ENCODE measurements around the gene NR3C1.

NR3C1 gene

DNA sequence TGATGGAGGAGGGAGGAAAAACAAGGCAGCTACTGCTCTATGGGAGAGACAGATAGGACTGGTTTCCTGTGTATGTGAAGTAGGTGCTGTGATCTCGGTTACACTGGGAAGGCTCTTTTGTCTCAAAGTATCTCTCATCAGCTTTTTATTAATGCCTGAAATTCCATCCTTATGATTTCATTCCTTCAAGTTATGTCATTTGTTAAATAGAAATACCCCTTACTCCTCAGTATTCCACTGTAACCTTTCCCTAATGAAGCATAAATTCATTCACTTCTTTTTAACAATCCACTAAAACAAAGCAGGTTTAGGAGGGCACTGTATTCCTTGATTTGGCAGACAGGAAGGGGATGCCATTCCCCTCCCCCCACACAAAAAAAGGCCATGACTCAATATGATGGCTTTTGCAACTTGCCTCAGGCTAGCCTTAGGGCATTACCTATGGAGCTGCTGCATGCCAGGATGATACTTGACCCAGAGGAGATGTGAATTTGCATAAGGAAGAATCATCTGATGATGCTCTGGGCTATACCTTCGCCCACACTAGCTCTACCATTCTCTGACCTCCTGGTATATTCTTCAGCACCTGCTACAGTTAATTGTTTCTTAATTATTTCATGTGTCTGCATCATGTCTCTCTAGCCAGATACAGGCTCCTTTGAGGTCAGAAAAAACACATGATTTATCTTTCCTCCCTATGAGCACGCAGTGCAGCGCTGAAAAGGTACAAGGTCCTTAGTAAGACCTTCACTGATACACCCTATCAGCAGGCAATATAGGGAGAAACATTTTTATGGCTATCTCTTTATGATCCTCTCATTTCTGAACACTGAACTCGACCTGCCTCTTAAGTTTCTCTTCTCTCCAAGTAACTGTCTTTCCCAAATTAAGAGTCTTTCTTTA is 26.3 kb downstream of the NR3C1 start:
- Histone ChIP-seq H3K27ac (ENCODE audit: low read length) (no peak overlapping the region), H3K27me3 (ENCODE audit: control insufficient read depth in 1 of 2, insufficient read depth in 2 of 2, low read length in 2 of 2) (no peaks in the 10 kb centered on the region), H3K9me3 (ENCODE audit: control insufficient read depth in 2 of 2, low read length in 2 of 2) (no peaks in the 10 kb centered on the region), H3K4me3 (ENCODE audit: low read length in 2 of 2) (no peak overlapping the region), H3K4me1 (ENCODE audit: control insufficient read depth, insufficient read depth, low read length) (peaks cover 3% of the 10 kb centered on the region), H3K9ac (ENCODE audit: low read length in 2 of 2) (no peak overlapping the region), H3K36me3 (ENCODE audit: control insufficient read depth in 2 of 2, insufficient read depth in 2 of 2, low read length in 2 of 2) (no peaks in the 10 kb centered on the region)

DNA sequence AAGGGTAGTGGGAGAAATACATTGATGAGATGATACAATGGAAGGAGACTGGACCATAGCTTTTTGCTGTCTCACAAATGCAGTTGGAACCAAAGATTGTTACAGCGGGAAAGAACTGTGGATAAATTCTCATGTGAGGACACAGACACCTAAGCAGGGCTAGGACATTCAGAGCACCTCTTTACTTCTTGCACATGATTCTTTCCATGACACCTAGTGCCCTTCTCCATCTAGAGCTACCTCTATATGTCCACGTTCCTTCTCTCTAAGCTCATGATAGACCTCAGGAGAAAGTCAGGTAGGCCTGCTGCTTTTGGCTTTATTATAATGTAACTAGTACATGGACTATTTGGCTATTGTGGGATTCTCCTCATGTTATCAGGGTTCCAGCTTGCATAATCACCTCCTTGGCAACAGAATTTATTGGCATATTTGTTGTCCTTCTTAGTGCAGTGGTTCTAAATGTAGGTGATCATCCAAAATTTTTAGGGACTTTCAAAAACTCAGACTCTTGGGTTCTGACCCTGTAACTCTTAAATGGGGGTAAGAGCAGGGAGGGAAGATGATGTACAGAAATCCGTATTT is 27.2 kb downstream of the NR3C1 start:
- H3K27ac ChIP-seq (ENCODE audit: low read length) = no peak overlapping the region
- no peaks in the 10 kb centered on the region for H3K27me3 ChIP-seq (ENCODE audit: control insufficient read depth in 1 of 2, insufficient read depth in 2 of 2, low read length in 2 of 2)
- no peak overlapping the region for H3K9ac ChIP-seq (ENCODE audit: low read length in 2 of 2)
- peaks cover 3% of the 10 kb centered on the region for H3K4me1 ChIP-seq (ENCODE audit: control insufficient read depth, insufficient read depth, low read length)
- H3K4me3 ChIP-seq (ENCODE audit: low read length in 2 of 2) = no peak overlapping the region
- no peaks in the 10 kb centered on the region for H3K9me3 ChIP-seq (ENCODE audit: control insufficient read depth in 2 of 2, low read length in 2 of 2)
- H3K36me3 ChIP-seq (ENCODE audit: control insufficient read depth in 2 of 2, insufficient read depth in 2 of 2, low read length in 2 of 2) = no peaks in the 10 kb centered on the region

DNA sequence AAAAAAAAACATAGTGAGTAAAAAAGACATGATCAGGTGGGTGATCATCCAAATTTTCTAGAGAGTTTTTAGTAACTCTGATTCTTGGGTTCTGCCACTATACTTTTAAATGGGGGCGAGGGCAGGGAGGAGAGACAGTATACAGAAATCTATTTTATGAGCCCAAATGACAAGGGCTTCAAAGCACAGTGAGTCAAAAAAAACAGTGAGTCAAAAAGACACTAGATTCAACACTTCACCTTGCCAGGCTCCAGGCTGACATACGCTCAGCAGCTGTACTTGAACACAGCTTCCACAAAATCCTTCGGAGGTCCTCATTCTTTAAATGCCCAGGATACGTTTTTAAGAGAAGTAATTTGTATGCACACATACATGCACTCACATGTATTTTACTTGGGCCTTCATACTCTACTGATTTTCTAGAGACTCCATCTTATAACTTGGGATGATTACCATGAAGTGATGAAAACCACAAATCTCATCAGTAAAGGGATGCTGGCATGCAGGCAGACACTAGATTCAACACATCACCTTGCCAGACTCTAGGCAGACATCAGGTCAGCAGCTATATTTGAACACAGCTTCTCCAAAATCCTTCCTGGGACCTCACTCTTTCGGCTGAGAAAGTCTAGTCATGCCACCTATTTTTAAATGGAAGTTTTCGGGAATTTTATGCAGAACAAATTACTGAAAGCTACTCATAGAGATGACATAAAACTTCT is 28.8 kb downstream of the NR3C1 start:
- no peaks in the 10 kb centered on the region for H3K36me3 ChIP-seq (ENCODE audit: control insufficient read depth in 2 of 2, insufficient read depth in 2 of 2, low read length in 2 of 2)
- H3K27ac ChIP-seq (ENCODE audit: low read length) = no peak overlapping the region
- no peaks in the 10 kb centered on the region for H3K27me3 ChIP-seq (ENCODE audit: control insufficient read depth in 1 of 2, insufficient read depth in 2 of 2, low read length in 2 of 2)
- H3K9ac ChIP-seq (ENCODE audit: low read length in 2 of 2) = no peak overlapping the region
- no peak overlapping the region for H3K4me3 ChIP-seq (ENCODE audit: low read length in 2 of 2)
- peaks cover 3% of the 10 kb centered on the region for H3K4me1 ChIP-seq (ENCODE audit: control insufficient read depth, insufficient read depth, low read length)
- H3K9me3 ChIP-seq (ENCODE audit: control insufficient read depth in 2 of 2, low read length in 2 of 2) = no peaks in the 10 kb centered on the region

DNA sequence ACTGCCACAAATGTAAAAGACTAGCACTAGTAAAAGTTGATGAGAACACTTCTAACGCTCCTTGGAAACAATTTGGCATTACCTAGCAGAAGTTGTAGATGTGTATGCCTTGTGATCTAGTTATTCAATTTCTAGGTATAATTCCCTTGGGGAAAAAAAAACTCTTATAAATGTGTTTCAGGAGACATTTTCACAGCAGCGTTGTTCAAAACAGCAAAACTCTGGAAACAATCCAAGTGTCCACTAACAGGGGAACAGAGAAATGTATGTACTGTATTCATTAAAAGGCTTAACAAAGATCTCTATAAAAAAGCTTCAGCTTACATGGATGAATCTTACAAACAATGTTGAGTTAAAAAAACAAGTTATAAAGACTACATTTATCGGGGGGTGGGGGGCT is 30.4 kb downstream of the NR3C1 start:
- Histone ChIP-seq H3K36me3 (ENCODE audit: control insufficient read depth in 2 of 2, insufficient read depth in 2 of 2, low read length in 2 of 2) (no peaks in the 10 kb centered on the region), H3K27ac (ENCODE audit: low read length) (no peak overlapping the region), H3K27me3 (ENCODE audit: control insufficient read depth in 1 of 2, insufficient read depth in 2 of 2, low read length in 2 of 2) (no peaks in the 10 kb centered on the region), H3K9me3 (ENCODE audit: control insufficient read depth in 2 of 2, low read length in 2 of 2) (no peaks in the 10 kb centered on the region), H3K9ac (ENCODE audit: low read length in 2 of 2) (no peak overlapping the region), H3K4me3 (ENCODE audit: low read length in 2 of 2) (no peak overlapping the region), H3K4me1 (ENCODE audit: control insufficient read depth, insufficient read depth, low read length) (peaks cover 3% of the 10 kb centered on the region)

DNA sequence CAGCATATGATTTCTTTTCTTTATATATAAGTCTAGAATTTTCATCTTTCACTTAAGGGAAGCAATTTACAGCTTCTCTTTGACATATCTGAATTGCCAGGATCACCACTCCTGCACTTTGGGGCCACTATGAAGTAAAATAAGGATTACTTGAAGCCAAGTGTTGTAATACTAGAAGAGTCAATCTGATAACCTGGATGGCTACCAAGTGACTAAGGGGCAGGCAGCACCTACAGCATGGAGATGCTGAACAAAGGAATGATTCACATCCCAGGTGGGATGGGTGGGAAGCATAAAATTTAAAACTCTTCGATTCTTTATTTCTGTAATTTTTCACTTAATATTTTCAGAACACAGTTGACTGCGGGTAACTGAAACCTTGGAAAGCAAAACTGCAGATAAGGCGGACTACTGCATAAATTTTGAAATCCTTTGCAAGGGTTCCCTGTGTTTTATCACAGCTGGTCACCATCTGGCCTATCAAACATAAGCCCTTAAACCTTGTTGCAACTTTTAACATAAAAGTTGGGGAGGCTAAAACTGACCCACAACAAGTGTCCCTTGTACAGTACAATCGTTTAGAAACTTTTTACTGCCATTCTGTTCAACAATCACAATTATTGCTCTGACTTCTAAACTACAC is 31.2 kb downstream of the NR3C1 start:
- no peaks in the 10 kb centered on the region for H3K9me3 ChIP-seq (ENCODE audit: control insufficient read depth in 2 of 2, low read length in 2 of 2)
- H3K36me3 ChIP-seq (ENCODE audit: control insufficient read depth in 2 of 2, insufficient read depth in 2 of 2, low read length in 2 of 2) = no peaks in the 10 kb centered on the region
- H3K4me1 ChIP-seq (ENCODE audit: control insufficient read depth, insufficient read depth, low read length) = peaks cover 3% of the 10 kb centered on the region
- no peak overlapping the region for H3K4me3 ChIP-seq (ENCODE audit: low read length in 2 of 2)
- no peak overlapping the region for H3K9ac ChIP-seq (ENCODE audit: low read length in 2 of 2)
- H3K27me3 ChIP-seq (ENCODE audit: control insufficient read depth in 1 of 2, insufficient read depth in 2 of 2, low read length in 2 of 2) = no peaks in the 10 kb centered on the region
- no peak overlapping the region for H3K27ac ChIP-seq (ENCODE audit: low read length)

DNA sequence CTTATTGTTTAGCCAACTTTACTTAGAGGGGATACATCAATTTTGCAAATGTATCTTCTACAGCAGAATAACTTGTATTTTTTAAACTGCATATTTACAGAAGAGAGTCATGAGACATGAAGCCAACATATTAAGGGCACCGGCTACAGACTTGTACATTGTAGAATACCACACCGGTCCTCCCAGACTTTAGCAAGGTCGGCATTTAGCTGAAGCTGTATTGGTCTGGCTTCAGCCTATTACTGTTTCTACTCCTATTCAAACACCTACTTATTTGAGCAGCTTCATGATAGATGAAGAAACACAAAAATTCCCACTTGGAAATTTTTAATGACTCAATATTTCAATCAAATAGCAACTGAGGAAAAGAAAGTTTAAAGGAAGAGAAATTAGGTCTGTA is 33.0 kb downstream of the NR3C1 start:
- Histone ChIP-seq H3K9me3 (ENCODE audit: control insufficient read depth in 2 of 2, low read length in 2 of 2) (no peaks in the 10 kb centered on the region), H3K9ac (ENCODE audit: low read length in 2 of 2) (no peak overlapping the region), H3K4me3 (ENCODE audit: low read length in 2 of 2) (no peak overlapping the region), H3K36me3 (ENCODE audit: control insufficient read depth in 2 of 2, insufficient read depth in 2 of 2, low read length in 2 of 2) (no peaks in the 10 kb centered on the region), H3K27ac (ENCODE audit: low read length) (no peak overlapping the region), H3K27me3 (ENCODE audit: control insufficient read depth in 1 of 2, insufficient read depth in 2 of 2, low read length in 2 of 2) (no peaks in the 10 kb centered on the region), H3K4me1 (ENCODE audit: control insufficient read depth, insufficient read depth, low read length) (peaks cover 3% of the 10 kb centered on the region)

DNA sequence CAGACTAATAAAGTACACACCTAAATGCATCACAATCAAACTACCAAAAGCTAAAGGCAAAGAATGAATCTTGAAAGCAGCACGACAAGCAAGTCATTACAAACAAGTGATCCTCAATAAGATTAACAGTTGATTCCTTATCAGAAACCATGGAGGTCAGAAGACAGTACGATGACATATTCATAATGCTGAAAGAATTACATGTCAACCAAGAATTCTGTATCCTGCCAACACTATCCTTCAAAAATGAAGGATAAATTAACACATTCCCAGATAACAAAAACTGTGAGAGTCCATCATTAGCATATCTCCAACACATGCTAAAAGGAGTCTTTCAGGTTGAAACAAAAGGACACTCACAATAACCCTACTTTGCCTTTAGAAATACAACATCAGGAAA is 39.4 kb downstream of the NR3C1 start:
- H3K36me3 ChIP-seq (ENCODE audit: control insufficient read depth in 2 of 2, insufficient read depth in 2 of 2, low read length in 2 of 2) = no peaks in the 10 kb centered on the region
- H3K27me3 ChIP-seq (ENCODE audit: control insufficient read depth in 1 of 2, insufficient read depth in 2 of 2, low read length in 2 of 2) = no peaks in the 10 kb centered on the region
- H3K9me3 ChIP-seq (ENCODE audit: control insufficient read depth in 2 of 2, low read length in 2 of 2) = no peaks in the 10 kb centered on the region
- no peak overlapping the region for H3K9ac ChIP-seq (ENCODE audit: low read length in 2 of 2)
- H3K4me1 ChIP-seq (ENCODE audit: control insufficient read depth, insufficient read depth, low read length) = no peaks in the 10 kb centered on the region
- no peak overlapping the region for H3K4me3 ChIP-seq (ENCODE audit: low read length in 2 of 2)
- H3K27ac ChIP-seq (ENCODE audit: low read length) = no peak overlapping the region

DNA sequence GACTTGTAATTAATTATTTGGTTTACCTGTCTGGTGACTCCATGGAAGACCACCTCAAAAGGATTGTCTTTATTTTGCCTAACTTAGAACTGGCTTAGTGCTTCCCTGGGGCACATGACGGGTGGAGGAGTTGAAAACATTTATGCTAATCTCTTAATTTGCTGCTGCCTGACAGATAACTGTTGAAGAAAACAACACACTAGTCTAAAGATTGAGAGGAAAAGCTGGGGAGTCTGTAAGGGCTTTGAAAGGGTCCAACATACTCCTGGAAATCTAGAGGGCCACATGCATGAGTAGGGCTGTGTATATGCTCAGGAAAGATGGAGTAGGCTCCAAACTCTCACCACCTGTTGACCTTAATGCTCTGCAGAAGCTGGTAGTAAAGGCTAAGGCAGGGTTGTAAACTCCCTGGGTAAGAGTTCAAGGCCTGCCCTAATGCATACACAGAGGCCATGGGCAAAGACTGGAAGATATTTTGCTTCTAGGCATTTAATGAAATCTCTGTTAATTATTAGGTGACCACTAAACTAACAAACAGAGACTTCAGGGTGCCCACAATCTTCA is 40.7 kb downstream of the NR3C1 start:
- Histone ChIP-seq H3K4me3 (ENCODE audit: low read length in 2 of 2) (no peak overlapping the region), H3K36me3 (ENCODE audit: control insufficient read depth in 2 of 2, insufficient read depth in 2 of 2, low read length in 2 of 2) (no peaks in the 10 kb centered on the region), H3K27me3 (ENCODE audit: control insufficient read depth in 1 of 2, insufficient read depth in 2 of 2, low read length in 2 of 2) (no peaks in the 10 kb centered on the region), H3K9ac (ENCODE audit: low read length in 2 of 2) (no peak overlapping the region), H3K27ac (ENCODE audit: low read length) (no peak overlapping the region), H3K4me1 (ENCODE audit: control insufficient read depth, insufficient read depth, low read length) (no peaks in the 10 kb centered on the region), H3K9me3 (ENCODE audit: control insufficient read depth in 2 of 2, low read length in 2 of 2) (no peaks in the 10 kb centered on the region)

DNA sequence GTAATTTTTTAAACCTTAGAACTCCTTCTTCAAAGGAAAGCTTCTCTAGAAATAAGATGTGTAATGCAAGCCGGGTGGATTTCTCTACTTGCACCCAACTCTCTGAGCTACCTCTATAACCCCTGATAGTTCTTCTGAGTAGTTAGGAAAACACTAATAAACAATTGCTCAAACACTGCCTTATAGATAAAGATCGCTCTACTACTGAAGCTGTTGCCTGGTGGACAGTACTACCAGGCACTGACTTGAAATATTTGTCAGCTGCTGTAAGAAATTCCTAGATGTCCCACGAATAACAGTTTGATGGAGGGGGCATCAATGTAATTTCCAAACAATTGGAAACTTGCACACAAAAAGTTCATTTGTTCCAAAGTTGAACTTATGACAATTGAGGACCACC is 42.0 kb downstream of the NR3C1 start:
- no peak overlapping the region for H3K4me3 ChIP-seq (ENCODE audit: low read length in 2 of 2)
- H3K27me3 ChIP-seq (ENCODE audit: control insufficient read depth in 1 of 2, insufficient read depth in 2 of 2, low read length in 2 of 2) = no peaks in the 10 kb centered on the region
- H3K36me3 ChIP-seq (ENCODE audit: control insufficient read depth in 2 of 2, insufficient read depth in 2 of 2, low read length in 2 of 2) = no peaks in the 10 kb centered on the region
- H3K4me1 ChIP-seq (ENCODE audit: control insufficient read depth, insufficient read depth, low read length) = no peaks in the 10 kb centered on the region
- no peak overlapping the region for H3K27ac ChIP-seq (ENCODE audit: low read length)
- H3K9ac ChIP-seq (ENCODE audit: low read length in 2 of 2) = no peak overlapping the region
- H3K9me3 ChIP-seq (ENCODE audit: control insufficient read depth in 2 of 2, low read length in 2 of 2) = no peaks in the 10 kb centered on the region

DNA sequence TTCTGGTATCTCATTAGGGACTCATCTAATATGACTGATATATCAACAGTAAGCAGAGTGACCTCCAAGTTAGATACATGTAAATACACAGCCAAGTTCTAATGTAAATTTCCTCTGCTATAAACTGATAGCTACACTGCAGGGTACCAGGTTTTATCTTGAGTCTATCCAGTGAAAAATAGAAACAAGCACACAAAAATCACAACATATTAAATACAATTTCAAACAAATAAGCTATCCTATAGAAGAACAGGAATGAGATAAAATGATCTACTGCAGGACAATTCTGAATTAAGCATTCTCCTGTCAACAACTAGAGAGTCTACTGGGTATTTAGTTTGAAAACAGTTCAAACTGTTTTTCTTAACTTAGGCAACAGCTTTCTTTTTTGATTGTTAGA is 42.7 kb downstream of the NR3C1 start:
- no peaks in the 10 kb centered on the region for H3K9me3 ChIP-seq (ENCODE audit: control insufficient read depth in 2 of 2, low read length in 2 of 2)
- H3K9ac ChIP-seq (ENCODE audit: low read length in 2 of 2) = no peak overlapping the region
- H3K4me1 ChIP-seq (ENCODE audit: control insufficient read depth, insufficient read depth, low read length) = no peaks in the 10 kb centered on the region
- H3K27ac ChIP-seq (ENCODE audit: low read length) = no peak overlapping the region
- H3K4me3 ChIP-seq (ENCODE audit: low read length in 2 of 2) = no peak overlapping the region
- no peaks in the 10 kb centered on the region for H3K36me3 ChIP-seq (ENCODE audit: control insufficient read depth in 2 of 2, insufficient read depth in 2 of 2, low read length in 2 of 2)
- H3K27me3 ChIP-seq (ENCODE audit: control insufficient read depth in 1 of 2, insufficient read depth in 2 of 2, low read length in 2 of 2) = no peaks in the 10 kb centered on the region
